Fibroblast of lung (primary cell): ENCODE results near the gene MDFI.

ENCODE experiments used
- CTCF ChIP-seq, 2 donors: IDR thresholded peaks in 1 of 2; conservative IDR thresholded peaks in 1 of 2; 1 replicate in 1 of 2; 2 replicates in 1 of 2; pipeline ENCODE4 v1.5.1; 2011 to 2012; ENCODE audit warnings: low read length in 2 of 2, control low read depth in 1 of 2, inconsistent platforms in 1 of 2, low read depth in 1 of 2, mild to moderate bottlenecking in 1 of 2
- EZH2 ChIP-seq: IDR thresholded peaks from 2 replicates; pipeline ENCODE4 v1.5.1; 2012; ENCODE audit warnings: low read length, control low read depth, mild to moderate bottlenecking; ENCODE audit errors: missing control alignments

DNA sequence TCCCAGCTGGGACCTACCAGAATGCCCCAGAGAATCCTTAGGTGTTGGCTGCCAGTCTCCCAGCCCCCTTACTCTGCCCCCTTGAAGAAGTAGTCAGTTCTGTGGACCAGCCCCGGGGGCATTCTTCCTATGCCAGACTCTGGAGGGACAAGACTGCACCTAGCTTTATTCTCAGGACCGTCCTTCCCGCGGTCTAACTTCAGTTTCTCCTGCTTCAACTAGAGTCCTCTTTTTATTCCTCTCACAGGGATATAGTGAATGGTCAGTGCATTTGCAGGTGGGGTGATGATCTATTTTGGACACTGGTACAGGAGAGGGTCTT is 35.9 kb upstream of the MDFI start:
- TF ChIP-seq CTCF (conservative IDR thresholded peaks at IDR 0.05 in 1 of 2, IDR thresholded peaks at IDR 0.05 in 1 of 2; ENCODE audit: low read depth in 1 of 2, low read length in 2 of 2) (no peak), EZH2 (no peak)
